Kidney (tissue), 14 donors: ENCODE results near the gene SPATA18. TPM values are rescaled to one million over a fixed set of nuclear protein-coding genes. Genes with fewer than 3 reads are reported as not detected.

Experiments used
- DNase-seq, 5 donors: peaks; one replicate each; pipeline ENCODE4 v3.0.0-alpha.2; 2013 to 2020
- FAIRE-seq: peaks from 2 replicates; lab custom pipeline; 2012; peaks lifted over from hg19 to GRCh38; lab: Jason Lieb, UNC
- H3K27ac ChIP-seq, 2 donors: one replicate each; pipeline ENCODE4 v1.7.0; 2013; ENCODE audit warnings: low read depth in 2 of 2, low read length in 2 of 2, inconsistent platforms in 1 of 2
- H3K27me3 ChIP-seq: one replicate; pipeline ENCODE4 v1.7.1; 2013; ENCODE audit warnings: low read length, inconsistent platforms; ENCODE audit not compliant: control insufficient read depth, insufficient read depth
- H3K36me3 ChIP-seq, 3 donors: one replicate each; pipeline versions ENCODE4 v1.7.0 to v1.7.1; 2013; ENCODE audit warnings: low read length in 3 of 3, control low read depth in 1 of 3, inconsistent platforms in 1 of 3; ENCODE audit not compliant: insufficient read depth in 3 of 3, control insufficient read depth in 2 of 3
- H3K4me1 ChIP-seq, 3 donors: one replicate each; pipeline versions ENCODE4 v1.7.0 to v1.7.1; 2013; ENCODE audit warnings: low read length in 3 of 3, inconsistent platforms in 1 of 3, low read depth in 1 of 3; ENCODE audit not compliant: control insufficient read depth in 2 of 3, insufficient read depth in 2 of 3
- H3K4me3 ChIP-seq, 3 donors: one replicate each; pipeline versions ENCODE4 v1.7.0 to v1.8.1; 2013; ENCODE audit warnings: low read length in 3 of 3, control low read depth in 1 of 3, inconsistent platforms in 1 of 3
- H3K9ac ChIP-seq, 3 donors: one replicate each; pipeline versions ENCODE4 v1.7.0 to v1.7.1; 2013; ENCODE audit warnings: low read length in 3 of 3, control low read depth in 1 of 3, inconsistent platforms in 1 of 3
- H3K9me3 ChIP-seq, 3 donors: one replicate each; pipeline versions ENCODE4 v1.7.0 to v1.7.1; 2013; ENCODE audit warnings: low read length in 3 of 3, control low read depth in 1 of 3, inconsistent platforms in 1 of 3; ENCODE audit not compliant: control insufficient read depth in 2 of 3, insufficient read depth in 1 of 3
- intact Hi-C: fragments of 100-400 bp; cut with DNase I; formaldehyde crosslinking; loops from one replicate; pipeline ENCODE4 v1.11.1; 2022
- polyA plus RNA-seq: library from polyadenylated mRNA; stranded (reverse); fragments of 350-450 nt; fragmentation: Illumina TruSeq; extraction: RNeasy Lipid Tissue Mini Kit (QIAGEN cat#74804); gene quantifications from one replicate; pipeline ENCODE4 v1.2.3, GENCODE V29; 2014; ENCODE audit warnings: low read depth, low replicate concordance; ENCODE audit not compliant: insufficient read depth
- total RNA-seq: library from RNA; stranded (reverse); fragmentation: NEBNext Ultra II Directional; extraction: Animal tissue kit (Norgen Biotek cat#: 25700); gene quantifications from one replicate; pipeline ENCODE4 v1.2.1, GENCODE V29; 2021
- TF ChIP-seq, protein P1 (sequence below): IDR thresholded peaks from 3 replicates; pipeline ENCODE4 v1.5.1; 2012; ENCODE audit warnings: mild to moderate bottlenecking, moderate library complexity, borderline replicate concordance; ENCODE audit not compliant: insufficient read depth; ENCODE audit errors: extremely low read depth
- donor health status: control.
- donor health status: control.
- donor health status: control.
- donor health status: control.
- donor health status: control.
- donor health status: DM: yes; HTN: yes; CAD: no.
- donor health status: Normal renal cell carcinoma (clear cell type).

Gene SPATA18
- total and polyA plus RNA-seq, 2 donors from 2014 or later, result 5.9 to 11.6 TPM

DNA sequence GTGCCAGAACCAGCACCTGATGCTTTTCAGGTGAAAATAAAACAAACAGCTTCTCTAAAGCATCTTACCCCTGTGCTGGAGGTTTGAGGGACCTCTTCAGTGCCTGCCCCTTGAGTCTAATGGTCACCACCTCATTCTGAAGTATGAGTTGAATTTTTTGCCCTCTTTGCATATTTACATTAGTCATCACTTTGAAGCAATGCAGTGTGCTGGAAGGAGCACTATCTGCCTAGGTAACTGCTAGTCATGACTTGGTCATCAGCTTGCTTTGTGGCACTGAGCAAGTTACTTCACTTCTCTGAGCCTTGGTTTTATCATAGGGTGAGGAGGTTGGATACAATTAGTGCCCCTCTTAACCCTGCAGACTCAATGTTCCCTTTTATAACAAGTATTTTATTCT is 44.9 kb downstream of the SPATA18 start:
- intact Hi-C loops, result no loop called here

DNA sequence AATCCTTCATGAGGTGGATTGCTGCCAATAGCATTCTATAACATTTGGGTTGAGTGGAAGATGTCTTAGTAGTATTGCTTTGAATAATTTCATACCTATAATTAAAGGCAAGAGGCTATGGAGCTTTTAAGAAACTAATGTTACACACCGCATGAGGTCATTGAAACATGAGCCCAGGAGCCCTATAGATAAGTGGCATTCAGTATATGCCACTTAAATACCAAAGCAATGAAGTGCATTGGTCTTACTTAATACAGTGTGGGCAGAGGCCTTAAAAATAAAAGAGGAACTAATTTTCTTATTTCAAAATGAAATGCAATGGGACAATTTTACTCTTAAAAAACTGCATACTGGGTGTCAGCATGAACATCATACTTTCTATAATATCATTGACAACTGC is 47.5 kb downstream of the SPATA18 start:
- no peak overlapping the region for H3K9ac ChIP-seq
- H3K4me1 ChIP-seq, result no peaks in the 10 kb centered on the region
- H3K9me3 ChIP-seq, result no peaks in the 10 kb centered on the region
- H3K36me3 ChIP-seq, result no peaks in the 10 kb centered on the region
- H3K27ac ChIP-seq, result no peak overlapping the region
- TF ChIP-seq, protein P1, sequence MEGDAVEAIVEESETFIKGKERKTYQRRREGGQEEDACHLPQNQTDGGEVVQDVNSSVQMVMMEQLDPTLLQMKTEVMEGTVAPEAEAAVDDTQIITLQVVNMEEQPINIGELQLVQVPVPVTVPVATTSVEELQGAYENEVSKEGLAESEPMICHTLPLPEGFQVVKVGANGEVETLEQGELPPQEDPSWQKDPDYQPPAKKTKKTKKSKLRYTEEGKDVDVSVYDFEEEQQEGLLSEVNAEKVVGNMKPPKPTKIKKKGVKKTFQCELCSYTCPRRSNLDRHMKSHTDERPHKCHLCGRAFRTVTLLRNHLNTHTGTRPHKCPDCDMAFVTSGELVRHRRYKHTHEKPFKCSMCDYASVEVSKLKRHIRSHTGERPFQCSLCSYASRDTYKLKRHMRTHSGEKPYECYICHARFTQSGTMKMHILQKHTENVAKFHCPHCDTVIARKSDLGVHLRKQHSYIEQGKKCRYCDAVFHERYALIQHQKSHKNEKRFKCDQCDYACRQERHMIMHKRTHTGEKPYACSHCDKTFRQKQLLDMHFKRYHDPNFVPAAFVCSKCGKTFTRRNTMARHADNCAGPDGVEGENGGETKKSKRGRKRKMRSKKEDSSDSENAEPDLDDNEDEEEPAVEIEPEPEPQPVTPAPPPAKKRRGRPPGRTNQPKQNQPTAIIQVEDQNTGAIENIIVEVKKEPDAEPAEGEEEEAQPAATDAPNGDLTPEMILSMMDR, result no peak
- intact Hi-C loops, result no loop called here
- DNase-seq, result no peak
- no peak for FAIRE-seq
- H3K27me3 ChIP-seq, result no peaks in the 10 kb centered on the region
- no peak overlapping the region for H3K4me3 ChIP-seq

More for the DNA sequence above, 44.9 kb downstream of the SPATA18 start:
- no peaks in the 10 kb centered on the region for H3K4me1 ChIP-seq
- no peak overlapping the region for H3K27ac ChIP-seq
- no peaks in the 10 kb centered on the region for H3K36me3 ChIP-seq
- no peak overlapping the region for H3K9ac ChIP-seq
- H3K27me3 ChIP-seq, result no peaks in the 10 kb centered on the region
- no peak for DNase-seq
- no peak overlapping the region for H3K4me3 ChIP-seq
- no peak for FAIRE-seq
- H3K9me3 ChIP-seq, result no peaks in the 10 kb centered on the region
- TF ChIP-seq, protein P1, result no peak

DNA sequence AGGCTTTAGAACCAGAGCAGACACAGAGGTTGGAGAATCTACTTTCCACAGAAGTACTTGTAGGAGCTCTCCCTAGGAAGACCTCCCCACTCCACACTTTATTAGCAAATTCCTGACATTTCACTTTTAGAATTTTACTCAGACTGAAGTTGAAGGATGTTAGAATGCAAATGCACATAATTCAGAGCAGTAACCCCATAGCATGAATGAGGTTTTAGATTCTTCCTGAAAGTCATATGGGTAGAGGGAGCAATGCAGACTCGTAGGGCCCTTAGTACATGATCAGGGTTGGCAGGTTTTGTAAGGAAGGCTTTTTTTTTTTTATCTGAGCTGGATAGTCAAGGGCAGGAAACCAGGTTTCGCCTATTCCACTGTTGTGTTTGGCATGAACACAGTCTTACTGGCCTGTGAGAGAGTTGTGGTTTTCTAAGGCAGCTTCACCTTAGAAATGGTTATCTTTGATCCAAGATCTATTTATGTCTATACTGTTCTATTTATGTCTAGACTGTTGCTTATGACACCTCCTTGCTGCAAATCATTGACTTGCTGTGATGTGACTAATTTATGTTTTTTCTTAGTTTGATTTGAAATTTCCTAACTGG is 48.9 kb downstream of the SPATA18 start:
- FAIRE-seq (no peak), DNase-seq (no peak)
- Histone ChIP-seq H3K36me3 (no peaks in the 10 kb centered on the region), H3K27me3 (no peaks in the 10 kb centered on the region), H3K4me3 (no peak overlapping the region), H3K9me3 (no peaks in the 10 kb centered on the region), H3K4me1 (no peaks in the 10 kb centered on the region), H3K9ac (no peak overlapping the region), H3K27ac (no peak overlapping the region)
- TF ChIP-seq, protein P1, result no peak
- intact Hi-C loops, result no loop called here

DNA sequence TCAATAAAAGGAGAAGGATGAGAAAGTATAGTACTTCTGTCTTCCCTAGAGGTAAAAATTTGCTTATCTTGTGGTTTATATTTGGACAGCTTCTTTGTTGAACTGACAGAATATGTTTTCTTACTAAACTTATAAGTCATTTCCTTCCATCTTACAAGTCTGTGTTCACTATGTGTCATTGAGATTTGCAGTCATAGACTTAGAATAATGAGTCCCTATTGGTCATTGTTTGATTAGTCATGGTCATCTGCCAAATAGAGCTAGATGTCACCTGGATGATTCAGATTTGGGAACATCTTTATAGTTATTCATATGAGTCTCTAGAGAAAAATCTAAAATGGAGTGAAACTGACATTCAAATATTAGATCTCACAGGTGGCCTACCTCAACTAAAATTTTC is 51.5 kb downstream of the SPATA18 start:
- Histone ChIP-seq H3K4me1 (no peaks in the 10 kb centered on the region), H3K27ac (no peak overlapping the region), H3K9ac (no peak overlapping the region), H3K9me3 (no peaks in the 10 kb centered on the region), H3K36me3 (no peaks in the 10 kb centered on the region), H3K4me3 (no peak overlapping the region), H3K27me3 (no peaks in the 10 kb centered on the region)
- DNase-seq, result no peak
- FAIRE-seq, result no peak
- intact Hi-C loops, result no loop called here
- TF ChIP-seq, protein P1, result no peak
